WTC11 (cell line): ENCODE results near the gene HOXD1. TPM values are rescaled to one million over a fixed set of nuclear protein-coding genes. Genes with fewer than 3 reads are reported as not detected.

ENCODE experiments used
- AR ChIP-seq: fragments of 250-450 bp; sonication (Bioruptor Pico); IDR thresholded peaks from 2 replicates; pipeline ENCODE4 v1.9.0; 2021; ENCODE audit warnings: mild to moderate bottlenecking
- ATF6 ChIP-seq: sonication (generic); formaldehyde crosslinking; IDR thresholded peaks from 2 replicates; pipeline ENCODE4 v1.8.1; 2023; ENCODE audit warnings: mild to moderate bottlenecking, missing genetic modification reagents
- CTCF ChIP-seq: fragments of 200-600 bp; IDR thresholded peaks from 2 replicates; pipeline ENCODE4 v1.8.0; 2022; ENCODE audit warnings: antibody characterized with exemption
- ERG ChIP-seq: fragments of 250-450 bp; sonication (Bioruptor Pico); IDR thresholded peaks from 2 replicates; pipeline ENCODE4 v1.8.0; 2021; ENCODE audit warnings: mild to moderate bottlenecking
- FOXP1 ChIP-seq: sonication (generic); formaldehyde crosslinking; IDR thresholded peaks from 2 replicates; pipeline ENCODE4 v1.8.0; 2022; ENCODE audit warnings: missing genetic modification reagents, mild to moderate bottlenecking, moderate library complexity, borderline replicate concordance
- FOXP4 ChIP-seq: sonication (generic); formaldehyde crosslinking; IDR thresholded peaks from 2 replicates; pipeline ENCODE4 v1.8.0; 2022; ENCODE audit warnings: mild to moderate bottlenecking, missing genetic modification reagents
- GRHL2 ChIP-seq: fragments of 250-450 bp; sonication (Bioruptor Pico); IDR thresholded peaks from 2 replicates; pipeline ENCODE4 v1.8.0; 2022; ENCODE audit warnings: mild to moderate bottlenecking, moderate library complexity; ENCODE audit not compliant: insufficient replicate concordance, severe bottlenecking
- HMGA2 ChIP-seq: fragments of 250-450 bp; sonication (Bioruptor Pico); IDR thresholded peaks from 2 replicates; pipeline ENCODE4 v1.4.0; 2021; ENCODE audit warnings: mild to moderate bottlenecking, moderate library complexity
- IRF1 ChIP-seq: sonication (generic); formaldehyde crosslinking; IDR thresholded peaks from 2 replicates; pipeline ENCODE4 v1.8.0; 2023; ENCODE audit warnings: missing genetic modification reagents
- MYBL2 ChIP-seq: sonication (generic); formaldehyde crosslinking; IDR thresholded peaks from 2 replicates; pipeline ENCODE4 v1.8.1; 2023; ENCODE audit warnings: mild to moderate bottlenecking, moderate library complexity, missing genetic modification reagents
- NFYB ChIP-seq: sonication (generic); formaldehyde crosslinking; conservative IDR thresholded peaks from 2 replicates; pipeline ENCODE4 v1.8.0; 2022; ENCODE audit warnings: low read depth, missing genetic modification reagents
- PRDM15 ChIP-seq: sonication (generic); formaldehyde crosslinking; IDR thresholded peaks from 2 replicates; pipeline ENCODE4 v1.8.0; 2022; ENCODE audit warnings: missing genetic modification reagents
- RORB ChIP-seq: fragments of 250-450 bp; sonication (Bioruptor Pico); IDR thresholded peaks from 2 replicates; pipeline ENCODE4 v1.9.0; 2021; ENCODE audit warnings: mild to moderate bottlenecking
- SMAD3 ChIP-seq: sonication (generic); formaldehyde crosslinking; IDR thresholded peaks from 2 replicates; pipeline ENCODE4 v1.8.0; 2022; ENCODE audit warnings: missing genetic modification reagents, mild to moderate bottlenecking, borderline replicate concordance
- SOX15 ChIP-seq: fragments of 250-450 bp; sonication (Bioruptor Pico); IDR thresholded peaks from 2 replicates; pipeline ENCODE4 v1.9.0; 2021; ENCODE audit warnings: mild to moderate bottlenecking
- TEAD1 ChIP-seq: sonication (generic); formaldehyde crosslinking; IDR thresholded peaks from 2 replicates; pipeline ENCODE4 v1.8.0; 2022; ENCODE audit warnings: mild to moderate bottlenecking, missing genetic modification reagents
- USF1 ChIP-seq: sonication (generic); formaldehyde crosslinking; IDR thresholded peaks from 2 replicates; pipeline ENCODE4 v1.8.0; 2022; ENCODE audit warnings: mild to moderate bottlenecking, missing genetic modification reagents
- ZBTB21 ChIP-seq: sonication (generic); formaldehyde crosslinking; IDR thresholded peaks from 2 replicates; pipeline ENCODE4 v1.8.1; 2023; ENCODE audit warnings: mild to moderate bottlenecking, missing genetic modification reagents, borderline replicate concordance
- ZNF396 ChIP-seq: fragments of 250-450 bp; sonication (Bioruptor Pico); IDR thresholded peaks from 2 replicates; pipeline ENCODE4 v1.8.0; 2021; ENCODE audit warnings: mild to moderate bottlenecking, moderate library complexity, borderline replicate concordance
- ZNF425 ChIP-seq: fragments of 250-450 bp; sonication (Bioruptor Pico); conservative IDR thresholded peaks from 2 replicates; pipeline ENCODE4 v1.9.0; 2021; ENCODE audit warnings: mild to moderate bottlenecking
- total RNA-seq: library from RNA; stranded (reverse); gene quantifications from 3 replicates; pipeline ENCODE4 v1.2.3, GENCODE V29; 2021

The HOXD1 gene
- total RNA-seq, 1 experiment from 2014 or later: 0.22 TPM

- TF ChIP-seq IRF1 (CRISPR knock-in tag) (peak; percentile 83), PRDM15 (CRISPR knock-in tag) (no peak), MYBL2 (CRISPR knock-in tag) (peak; percentile 52; the same call in 1 of the 2 replicates), HMGA2 (CRISPR knock-in tag) (no peak), TEAD1 (CRISPR knock-in tag) (peak; percentile 70; the same call in 1 of the 2 replicates), RORB (CRISPR knock-in tag) (no peak), ATF6 (no peak), SMAD3 (CRISPR knock-in tag) (peak; percentile 79; the same call in 1 of the 2 replicates), ERG (CRISPR knock-in tag) (no peak), ZBTB21 (CRISPR knock-in tag) (no peak), GRHL2 (no peak), AR (no peak), FOXP4 (CRISPR knock-in tag) (peak; percentile 67; the same call in 1 of the 2 replicates), SOX15 (no peak), NFYB (no peak), FOXP1 (CRISPR knock-in tag) (peak; percentile 87; the same call in 1 of the 2 replicates), ZNF425 (CRISPR knock-in tag) (no peak), ZNF396 (no peak), USF1 (CRISPR knock-in tag) (no peak), CTCF (peak; percentile 91)
Measured at GRCh38 chr2:176140513-176141317, 47.8 kb upstream of the HOXD1 start (continued).
